HFF-Myc (cell line): ENCODE measurements around the gene EFNA2.
A peak's percentile ranks its signal among the peaks of the same experiment; 100 is the strongest.

Source experiments
- DNase-seq: peaks from one replicate; pipeline ENCODE4 v3.0.0-alpha.2; 2011; ENCODE audit warnings: low read depth; ENCODE audit errors: extremely low read depth
- H3K4me3 ChIP-seq: replicated peaks from 2 replicates; pipeline ENCODE4 v1.5.1; 2011; ENCODE audit warnings: low read depth, mild to moderate bottlenecking, control low read depth, low read length
- CTCF ChIP-seq: IDR thresholded peaks from 2 replicates; pipeline ENCODE4 v1.5.1; 2012; ENCODE audit warnings: mild to moderate bottlenecking, low read depth, low read length, control low read depth; ENCODE audit errors: missing control alignments

Gene EFNA2

GRCh38 chr19:1258707-1259205 lies 26.9 kb upstream of the EFNA2 start:
- DNase-seq, result no peak
- no peak for TF ChIP-seq CTCF
- 0 out of 2 replicates have a peak overlapping the region, but pooled peaks have one; percentile 4 for H3K4me3 ChIP-seq

GRCh38 chr19:1259206-1259875 lies 26.3 kb upstream of the EFNA2 start:
- 0 out of 2 replicates have a peak overlapping the region, but pooled peaks have one; percentile 4 for H3K4me3 ChIP-seq
- no peak for TF ChIP-seq CTCF
- DNase-seq, result no peak

- peak overlapping the region; percentile 70 for H3K4me3 ChIP-seq
- no peak for TF ChIP-seq CTCF
- DNase-seq, result no peak
Measured at GRCh38 chr19:1259876-1260748, 25.6 kb upstream of the EFNA2 start.

- peak; percentile 87 for DNase-seq
Measured at GRCh38 chr19:1260749-1261537, 24.7 kb upstream of the EFNA2 start.

GRCh38 chr19:1261538-1261797 lies 24.2 kb upstream of the EFNA2 start:
- H3K4me3 ChIP-seq, result peak overlapping the region; percentile 70
- no peak for DNase-seq
- TF ChIP-seq CTCF, result no peak

More at GRCh38 chr19:1260749-1261537, 24.7 kb upstream of the EFNA2 start:
- no peak for TF ChIP-seq CTCF
- peak overlapping the region; percentile 70 for H3K4me3 ChIP-seq

- H3K4me3 ChIP-seq, result peak overlapping the region; percentile 70
- DNase-seq, result no peak
- TF ChIP-seq CTCF, result no peak
Measured at GRCh38 chr19:1261798-1262622, 23.7 kb upstream of the EFNA2 start.
